Measurements from ENCODE around the gene TTI1. TPM values are rescaled to one million over a fixed set of nuclear protein-coding genes. Genes with fewer than 3 reads are reported as not detected.
A peak's percentile ranks its signal among the peaks of the same experiment; 100 is the strongest.

Gene TTI1
- total and polyA plus RNA-seq, 2 of the 13 experiments (the other 11 are each of a cell fraction or from before 2014, with no cell fraction given) = 22.9 to 39.8 TPM

DNA sequence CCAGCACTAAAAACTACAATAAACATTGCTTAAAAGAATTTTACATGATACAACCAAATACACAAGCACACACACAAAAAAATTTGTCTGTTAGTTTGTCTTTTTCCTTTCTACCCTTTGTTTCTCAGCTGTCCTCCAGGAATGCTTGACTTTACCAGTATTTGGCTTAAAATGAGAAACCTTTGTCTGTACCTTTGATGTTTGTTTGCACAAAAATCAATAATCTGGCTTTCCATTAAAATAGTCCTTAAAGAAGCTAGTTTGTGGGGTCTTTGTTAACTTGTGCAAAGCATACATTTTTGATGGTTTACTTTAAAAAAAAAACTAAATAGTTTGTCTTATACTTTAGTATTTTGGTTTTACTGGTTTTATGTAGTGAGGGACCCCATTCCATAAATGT, 49.6 kb upstream of the TTI1 start (continued):
- TF ChIP-seq, protein P1, sequence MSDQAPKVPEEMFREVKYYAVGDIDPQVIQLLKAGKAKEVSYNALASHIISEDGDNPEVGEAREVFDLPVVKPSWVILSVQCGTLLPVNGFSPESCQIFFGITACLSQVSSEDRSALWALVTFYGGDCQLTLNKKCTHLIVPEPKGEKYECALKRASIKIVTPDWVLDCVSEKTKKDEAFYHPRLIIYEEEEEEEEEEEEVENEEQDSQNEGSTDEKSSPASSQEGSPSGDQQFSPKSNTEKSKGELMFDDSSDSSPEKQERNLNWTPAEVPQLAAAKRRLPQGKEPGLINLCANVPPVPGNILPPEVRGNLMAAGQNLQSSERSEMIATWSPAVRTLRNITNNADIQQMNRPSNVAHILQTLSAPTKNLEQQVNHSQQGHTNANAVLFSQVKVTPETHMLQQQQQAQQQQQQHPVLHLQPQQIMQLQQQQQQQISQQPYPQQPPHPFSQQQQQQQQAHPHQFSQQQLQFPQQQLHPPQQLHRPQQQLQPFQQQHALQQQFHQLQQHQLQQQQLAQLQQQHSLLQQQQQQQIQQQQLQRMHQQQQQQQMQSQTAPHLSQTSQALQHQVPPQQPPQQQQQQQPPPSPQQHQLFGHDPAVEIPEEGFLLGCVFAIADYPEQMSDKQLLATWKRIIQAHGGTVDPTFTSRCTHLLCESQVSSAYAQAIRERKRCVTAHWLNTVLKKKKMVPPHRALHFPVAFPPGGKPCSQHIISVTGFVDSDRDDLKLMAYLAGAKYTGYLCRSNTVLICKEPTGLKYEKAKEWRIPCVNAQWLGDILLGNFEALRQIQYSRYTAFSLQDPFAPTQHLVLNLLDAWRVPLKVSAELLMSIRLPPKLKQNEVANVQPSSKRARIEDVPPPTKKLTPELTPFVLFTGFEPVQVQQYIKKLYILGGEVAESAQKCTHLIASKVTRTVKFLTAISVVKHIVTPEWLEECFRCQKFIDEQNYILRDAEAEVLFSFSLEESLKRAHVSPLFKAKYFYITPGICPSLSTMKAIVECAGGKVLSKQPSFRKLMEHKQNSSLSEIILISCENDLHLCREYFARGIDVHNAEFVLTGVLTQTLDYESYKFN (CRISPR knock-in tag; conservative IDR thresholded peaks at IDR 0.05) = peak; percentile 95
- TF ChIP-seq DNMT3B (CRISPR knock-in tag; conservative IDR thresholded peaks at IDR 0.05) (0 out of 2 replicates have a peak, but pooled peaks have one; percentile 23), ZNF432 (CRISPR knock-in tag; IDR thresholded peaks at IDR 0.05; ENCODE audit: borderline replicate concordance) (no peak), ZNF775 (CRISPR knock-in tag; IDR thresholded peaks at IDR 0.05; ENCODE audit: borderline replicate concordance) (0 out of 2 replicates have a peak, but pooled peaks have one; percentile 56), ZNF614 (CRISPR knock-in tag; IDR thresholded peaks at IDR 0.05; ENCODE audit: borderline replicate concordance) (peak; percentile 88), NAIF1 (CRISPR knock-in tag; IDR thresholded peaks at IDR 0.05; ENCODE audit: borderline replicate concordance) (no peak), DPF2 (CRISPR knock-in tag; IDR thresholded peaks at IDR 0.05; ENCODE audit: borderline replicate concordance, low read depth) (peak; percentile 87), FOXA3 (CRISPR knock-in tag; IDR thresholded peaks at IDR 0.05) (peak; percentile 92), ZBTB7B (CRISPR knock-in tag; IDR thresholded peaks at IDR 0.05) (peak; percentile 93)
- TF ChIP-seq, protein P2, sequence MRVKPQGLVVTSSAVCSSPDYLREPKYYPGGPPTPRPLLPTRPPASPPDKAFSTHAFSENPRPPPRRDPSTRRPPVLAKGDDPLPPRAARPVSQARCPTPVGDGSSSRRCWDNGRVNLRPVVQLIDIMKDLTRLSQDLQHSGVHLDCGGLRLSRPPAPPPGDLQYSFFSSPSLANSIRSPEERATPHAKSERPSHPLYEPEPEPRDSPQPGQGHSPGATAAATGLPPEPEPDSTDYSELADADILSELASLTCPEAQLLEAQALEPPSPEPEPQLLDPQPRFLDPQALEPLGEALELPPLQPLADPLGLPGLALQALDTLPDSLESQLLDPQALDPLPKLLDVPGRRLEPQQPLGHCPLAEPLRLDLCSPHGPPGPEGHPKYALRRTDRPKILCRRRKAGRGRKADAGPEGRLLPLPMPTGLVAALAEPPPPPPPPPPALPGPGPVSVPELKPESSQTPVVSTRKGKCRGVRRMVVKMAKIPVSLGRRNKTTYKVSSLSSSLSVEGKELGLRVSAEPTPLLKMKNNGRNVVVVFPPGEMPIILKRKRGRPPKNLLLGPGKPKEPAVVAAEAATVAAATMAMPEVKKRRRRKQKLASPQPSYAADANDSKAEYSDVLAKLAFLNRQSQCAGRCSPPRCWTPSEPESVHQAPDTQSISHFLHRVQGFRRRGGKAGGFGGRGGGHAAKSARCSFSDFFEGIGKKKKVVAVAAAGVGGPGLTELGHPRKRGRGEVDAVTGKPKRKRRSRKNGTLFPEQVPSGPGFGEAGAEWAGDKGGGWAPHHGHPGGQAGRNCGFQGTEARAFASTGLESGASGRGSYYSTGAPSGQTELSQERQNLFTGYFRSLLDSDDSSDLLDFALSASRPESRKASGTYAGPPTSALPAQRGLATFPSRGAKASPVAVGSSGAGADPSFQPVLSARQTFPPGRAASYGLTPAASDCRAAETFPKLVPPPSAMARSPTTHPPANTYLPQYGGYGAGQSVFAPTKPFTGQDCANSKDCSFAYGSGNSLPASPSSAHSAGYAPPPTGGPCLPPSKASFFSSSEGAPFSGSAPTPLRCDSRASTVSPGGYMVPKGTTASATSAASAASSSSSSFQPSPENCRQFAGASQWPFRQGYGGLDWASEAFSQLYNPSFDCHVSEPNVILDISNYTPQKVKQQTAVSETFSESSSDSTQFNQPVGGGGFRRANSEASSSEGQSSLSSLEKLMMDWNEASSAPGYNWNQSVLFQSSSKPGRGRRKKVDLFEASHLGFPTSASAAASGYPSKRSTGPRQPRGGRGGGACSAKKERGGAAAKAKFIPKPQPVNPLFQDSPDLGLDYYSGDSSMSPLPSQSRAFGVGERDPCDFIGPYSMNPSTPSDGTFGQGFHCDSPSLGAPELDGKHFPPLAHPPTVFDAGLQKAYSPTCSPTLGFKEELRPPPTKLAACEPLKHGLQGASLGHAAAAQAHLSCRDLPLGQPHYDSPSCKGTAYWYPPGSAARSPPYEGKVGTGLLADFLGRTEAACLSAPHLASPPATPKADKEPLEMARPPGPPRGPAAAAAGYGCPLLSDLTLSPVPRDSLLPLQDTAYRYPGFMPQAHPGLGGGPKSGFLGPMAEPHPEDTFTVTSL (CRISPR knock-in tag; IDR thresholded peaks at IDR 0.05; ENCODE audit: borderline replicate concordance) = peak; percentile 94; the same call in 1 of the 2 replicates
- TF ChIP-seq, protein P3, sequence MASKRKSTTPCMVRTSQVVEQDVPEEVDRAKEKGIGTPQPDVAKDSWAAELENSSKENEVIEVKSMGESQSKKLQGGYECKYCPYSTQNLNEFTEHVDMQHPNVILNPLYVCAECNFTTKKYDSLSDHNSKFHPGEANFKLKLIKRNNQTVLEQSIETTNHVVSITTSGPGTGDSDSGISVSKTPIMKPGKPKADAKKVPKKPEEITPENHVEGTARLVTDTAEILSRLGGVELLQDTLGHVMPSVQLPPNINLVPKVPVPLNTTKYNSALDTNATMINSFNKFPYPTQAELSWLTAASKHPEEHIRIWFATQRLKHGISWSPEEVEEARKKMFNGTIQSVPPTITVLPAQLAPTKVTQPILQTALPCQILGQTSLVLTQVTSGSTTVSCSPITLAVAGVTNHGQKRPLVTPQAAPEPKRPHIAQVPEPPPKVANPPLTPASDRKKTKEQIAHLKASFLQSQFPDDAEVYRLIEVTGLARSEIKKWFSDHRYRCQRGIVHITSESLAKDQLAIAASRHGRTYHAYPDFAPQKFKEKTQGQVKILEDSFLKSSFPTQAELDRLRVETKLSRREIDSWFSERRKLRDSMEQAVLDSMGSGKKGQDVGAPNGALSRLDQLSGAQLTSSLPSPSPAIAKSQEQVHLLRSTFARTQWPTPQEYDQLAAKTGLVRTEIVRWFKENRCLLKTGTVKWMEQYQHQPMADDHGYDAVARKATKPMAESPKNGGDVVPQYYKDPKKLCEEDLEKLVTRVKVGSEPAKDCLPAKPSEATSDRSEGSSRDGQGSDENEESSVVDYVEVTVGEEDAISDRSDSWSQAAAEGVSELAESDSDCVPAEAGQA (IDR thresholded peaks at IDR 0.05; ENCODE audit: low read depth) = no peak
- TF ChIP-seq, protein P3 (CRISPR knock-in tag; IDR thresholded peaks at IDR 0.05; ENCODE audit: borderline replicate concordance) = no peak

All from HepG2 (cell line).